ENCODE results near the gene TSR3. TPM values are rescaled to one million over a fixed set of nuclear protein-coding genes. Genes with fewer than 3 reads are reported as not detected.

Gene TSR3
- total RNA-seq, 1 experiment from 2014 or later: 58.8 TPM

- no peak overlapping the region for H2AFZ ChIP-seq (ENCODE audit: low read length)
- no peak overlapping the region for H3K27ac Mint-ChIP-seq
- H2AK5ac ChIP-seq (ENCODE audit: insufficient read length, low read length): no peak overlapping the region
- no peak overlapping the region for H3K4me2 ChIP-seq (ENCODE audit: insufficient read depth, insufficient read length, low read length)
- no peaks in the 10 kb centered on the region for H3K9me3 ChIP-seq (ENCODE audit: control insufficient read depth, low read depth, low read length)
- H3K36me3 Mint-ChIP-seq (ENCODE audit: insufficient read depth in 1 of 3, low read depth in 3 of 3): peaks cover 3 to 15% (median 10%) of the 10 kb centered on the region in 3 experiments; a peak in 5 of 7 replicates
- H3K27me3 ChIP-seq (ENCODE audit: insufficient read depth, low read length): no peaks in the 10 kb centered on the region
- no peak overlapping the region for H3K9ac ChIP-seq (ENCODE audit: extremely low read depth, insufficient read length, low read length)
- H3K9me3 Mint-ChIP-seq: no peaks in the 10 kb centered on the region
- no peaks in the 10 kb centered on the region for H4K20me1 ChIP-seq (ENCODE audit: control insufficient read depth, insufficient read depth, insufficient read length)
- no peak overlapping the region for H2BK20ac ChIP-seq (ENCODE audit: low read depth, low read length, poor library complexity, severe bottlenecking)
- H3K23ac ChIP-seq (ENCODE audit: insufficient read length, low read depth, low read length): no peak overlapping the region
- no peak overlapping the region for H3K27ac ChIP-seq (ENCODE audit: insufficient read length, low read depth, low read length)
- H4K8ac ChIP-seq (replicated peaks; ENCODE audit: insufficient read length, low read depth, low read length): no peak overlapping the region
- H3K4me3 Mint-ChIP-seq: no peak overlapping the region
- H3K4me1 Mint-ChIP-seq: no peaks in the 10 kb centered on the region
- no peak overlapping the region for H2BK12ac ChIP-seq (ENCODE audit: insufficient read length, low read depth, low read length)
- no peak overlapping the region for H3T11ph ChIP-seq (ENCODE audit: low read length)
- no CpG with 5 or more reads among the region's 21 CpGs for WGBS (ENCODE audit: extremely low coverage, insufficient read length, low lambda C conversion rate)
- no peaks in the 10 kb centered on the region; the same call in 1 of the 2 replicates for H3K79me2 ChIP-seq (ENCODE audit: insufficient read depth, low read length)
- H4K91ac ChIP-seq (ENCODE audit: insufficient read length, low read depth, low read length): no peak overlapping the region
- H3K27me3 Mint-ChIP-seq (ENCODE audit: low read depth): no peaks in the 10 kb centered on the region; the same call in 1 of the 2 replicates
- no peak overlapping the region; the same call in 1 of the 2 replicates for H3K14ac ChIP-seq (ENCODE audit: insufficient read depth, low read length)
- no peak overlapping the region for H3K4ac ChIP-seq (ENCODE audit: low read depth, low read length)
- H3K18ac ChIP-seq (ENCODE audit: insufficient read length, low read depth, low read length): no peak overlapping the region
- H3K56ac ChIP-seq (ENCODE audit: insufficient read length, low read depth, low read length): no peak overlapping the region
- no peak for TF ChIP-seq CTCF (conservative IDR thresholded peaks at IDR 0.05)
- peaks cover 3% of the 10 kb centered on the region for H3K23me2 ChIP-seq (ENCODE audit: insufficient read length, low read depth, low read length, poor library complexity, severe bottlenecking)
- no peaks in the 10 kb centered on the region for H3K4me1 ChIP-seq (ENCODE audit: insufficient read depth, low read length)
- no peak overlapping the region for H2BK15ac ChIP-seq (ENCODE audit: low read depth, low read length)
- H2BK5ac ChIP-seq (ENCODE audit: insufficient read length, low read length): no peak overlapping the region
- no peak for DNase-seq
- H4K5ac ChIP-seq (ENCODE audit: insufficient read length, low read depth, low read length): no peak overlapping the region
- no peaks in the 10 kb centered on the region for H3K79me1 ChIP-seq (ENCODE audit: insufficient read depth, low read depth, low read length, poor library complexity, severe bottlenecking)
- no peak overlapping the region for H2BK120ac ChIP-seq (ENCODE audit: low read depth, low read length, poor library complexity, severe bottlenecking)
Measured at GRCh38 chr16:1372292-1372950, 20.7 kb upstream of the TSR3 start.
